GM12878 (cell line): ENCODE data around the gene ZNF626. TPM values are rescaled to one million over a fixed set of nuclear protein-coding genes. Genes with fewer than 3 reads are reported as not detected.
"Not testable (repeated sequence)": the region's sequence is repeated elsewhere in the genome, so short reads cannot be mapped to it uniquely, and the experiment has no call there.

Experiments used
- ATAC-seq: fragments of 200-7000 bp; cut with Tn5 transposase; 3 replicates; pipeline ENCODE4 v1.9.1; 2020; ENCODE audit warnings: mild to moderate bottlenecking, moderate library complexity
- BruUV-seq: library from RNA; stranded (reverse); fragments of 400-500 nt; replicated peaks from 2 replicates; lab custom pipeline; 2021; lab: Mats Ljungman, UMichigan
- CTCF ChIA-PET: fragments of 300-600 bp; sonication (Branson Sonifier 250); formaldehyde crosslinking; extraction: SDS; loops from one replicate; lab custom pipeline; 2021; ENCODE audit warnings: inconsistent platforms; lab: Yijun Ruan, JAX
- POLR2A ChIA-PET: fragments of 350-600 bp; formaldehyde crosslinking; extraction: SDS; loops from one replicate; lab custom pipeline; 2021; ENCODE audit warnings: inconsistent platforms; lab: Charles Lee
- RAD21 ChIA-PET: fragments of 300-600 bp; sonication (Branson Sonifier 250); formaldehyde crosslinking; loops from one replicate; lab custom pipeline; 2023; ENCODE audit warnings: antibody characterized with exemption; ENCODE audit not compliant: unreplicated experiment; lab: Charles Lee
- SMC1A ChIA-PET: fragments of 300-600 bp; sonication (Branson Sonifier 250); formaldehyde crosslinking; loops from one replicate; lab custom pipeline; 2023; ENCODE audit not compliant: unreplicated experiment, uncharacterized antibody; lab: Charles Lee
- DNase-seq: peaks from one replicate; pipeline ENCODE4 v3.0.0-alpha.2; 2011; ENCODE audit warnings: low read depth, low spot score
- FAIRE-seq: peaks from 3 replicates; lab custom pipeline; 2011; peaks lifted over from hg19 to GRCh38; lab: Jason Lieb, UNC
- H2AFZ ChIP-seq: 2 replicates; pipeline ENCODE4 v1.6.0; 2011; ENCODE audit warnings: low read depth, low read length, control low read depth; ENCODE audit not compliant: control insufficient read depth
- H3K27ac ChIP-seq: 2 replicates; pipeline ENCODE4 v1.5.1; 2011; ENCODE audit warnings: control low read depth; ENCODE audit not compliant: control insufficient read depth, insufficient read depth
- H3K27me3 ChIP-seq, 2 experiments: replicated peaks in 1 of 2; 2 replicates each; pipeline versions ENCODE4 v1.6.0 to v1.6.1; 2011; ENCODE audit warnings: low read length in 1 of 2; ENCODE audit not compliant: control insufficient read depth in 2 of 2, insufficient read depth in 2 of 2
- H3K36me3 ChIP-seq, 2 experiments: 2 replicates each; pipeline ENCODE4 v1.5.1; 2011; ENCODE audit warnings: low read length in 1 of 2; ENCODE audit not compliant: control insufficient read depth in 2 of 2, insufficient read depth in 2 of 2
- H3K4me1 ChIP-seq: 2 replicates; pipeline ENCODE4 v1.6.1; 2011; ENCODE audit warnings: mild to moderate bottlenecking, low read length, moderate library complexity, mixed read lengths; ENCODE audit not compliant: control insufficient read depth, insufficient read depth
- H3K4me2 ChIP-seq: 2 replicates; pipeline ENCODE4 v1.6.0; 2011; ENCODE audit warnings: control low read depth; ENCODE audit not compliant: control insufficient read depth, insufficient read depth
- H3K4me3 ChIP-seq: fragments of 200-600 bp; sonication (generic); 2 replicates; pipeline ENCODE4 v1.5.1; 2016
- H3K79me2 ChIP-seq: 2 replicates; pipeline ENCODE4 v1.6.0; 2011; ENCODE audit warnings: low read length; ENCODE audit not compliant: control insufficient read depth, insufficient read depth
- H3K9ac ChIP-seq: 2 replicates; pipeline ENCODE4 v1.8.0; 2011; ENCODE audit warnings: low read length, control low read depth, mixed read lengths; ENCODE audit not compliant: control insufficient read depth, insufficient read depth
- H3K9me3 ChIP-seq: replicated peaks from 3 replicates; pipeline ENCODE4 v1.5.1; 2011; ENCODE audit warnings: mild to moderate bottlenecking, low read length; ENCODE audit not compliant: control insufficient read depth, insufficient read depth
- H4K20me1 ChIP-seq: 2 replicates; pipeline ENCODE4 v1.6.0; 2011; ENCODE audit not compliant: control insufficient read depth, insufficient read depth
- NR2C1 ChIP-seq: fragments of 450-650 bp; IDR thresholded peaks from 2 replicates; pipeline ENCODE4 v1.6.1; 2017; ENCODE audit warnings: antibody characterized with exemption, mild to moderate bottlenecking, moderate library complexity
- SIX5 ChIP-seq: IDR thresholded peaks from 2 replicates; pipeline ENCODE4 v1.6.1; 2011; ENCODE audit warnings: mild to moderate bottlenecking, low read depth, low read length, moderate library complexity; ENCODE audit not compliant: severe bottlenecking
- WGBS: methylation state at CpG from one replicate; pipeline ENCODE4 v1.1.6; 2016; ENCODE audit warnings: low lambda C conversion rate; ENCODE audit not compliant: insufficient replicate concordance, insufficient coverage; ENCODE audit errors: missing lambda C conversion rate; 5-methylcytosine and 5-hydroxymethylcytosine counted together
- in situ Hi-C: fragments of 300-500 bp; cut with MboI; formaldehyde crosslinking; loops from 9 replicates; pipeline ENCODE4 v1.14.3; 2018; ENCODE audit warnings: mixed read lengths
- intact Hi-C: fragments of 100-400 bp; cut with micrococcal nuclease; formaldehyde crosslinking; loops from one replicate; pipeline ENCODE4 v1.14.2; 2022; ENCODE audit not compliant: unreplicated experiment
- polyA plus RNA-seq, 11 experiments: library from polyadenylated mRNA; depleted of rRNA in 4 of 11; unstranded in 6 of 11; stranded (reverse) in 5 of 11; fragments of >200 nt; fragmentation: Nextera tagmentation in 4 of 11; fragmentation: Illumina TruSeq in 1 of 11; extraction: Ambion mirVana in 4 of 11; extraction: Trizol in 1 of 11; gene quantifications; 1 replicate in 1 of 11; 2 replicates in 10 of 11; pipeline versions ENCODE4 v1.2.1 to v1.2.3, GENCODE V29; 2011 to 2016; ENCODE audit warnings: inconsistent platforms in 2 of 11, missing spikeins in 2 of 11, low read depth in 1 of 11
- total RNA-seq, 4 experiments: library from RNA; depleted of rRNA in 3 of 4; stranded (reverse); fragments of >200 nt in 3 of 4; fragmentation: Illumina TruSeq in 1 of 4; extraction: Trizol in 1 of 4; gene quantifications; 2 replicates each; pipeline versions ENCODE4 v1.2.1 to v1.2.3, GENCODE V29; 2013 to 2021

ZNF626 gene
- total and polyA plus RNA-seq, 10 of the 15 experiments (the other 5 are each of a cell fraction or from before 2014, with no cell fraction given), result 1.2 to 3.7 (median 1.9) TPM

GRCh38 chr19:20616071-20616470 is 45.3 kb downstream of the ZNF626 start:
- DNase-seq (no peak), ATAC-seq (no peak), FAIRE-seq (no peak)
- in situ Hi-C loops (loop anchor here (5.0 kb wide), 1 partner anchor 86 kb away; no protein-coding TSS in a partner anchor), intact Hi-C loops (no loop called here)
- no peaks in the 10 kb centered on the region for H3K36me3 ChIP-seq
- no peak overlapping the region for H3K27ac ChIP-seq
- H3K27me3 ChIP-seq, result no peaks in the 10 kb centered on the region
- H3K4me2 ChIP-seq, result no peak overlapping the region
- BruUV-seq, result no TSS peak
- H3K79me2 ChIP-seq, result no peaks in the 10 kb centered on the region
- no peaks in the 10 kb centered on the region; the same call in 2 of the 3 replicates for H3K9me3 ChIP-seq
- H4K20me1 ChIP-seq, result no peaks in the 10 kb centered on the region
- ChIA-PET RAD21 (no interaction called here), CTCF (interaction anchor here (0.5 kb wide), 1 partner anchor 462 kb away, joined by 3 read pairs; no protein-coding TSS in a partner anchor), POLR2A (no interaction called here), SMC1A (no interaction called here)
- H3K4me3 ChIP-seq, result no peak overlapping the region
- WGBS, result 25% methylated on average over 2 of the region's 2 CpGs
- H3K4me1 ChIP-seq, result no peaks in the 10 kb centered on the region
- TF ChIP-seq SIX5 (no peak), NR2C1 (no peak)
- H2AFZ ChIP-seq, result no peak overlapping the region
- no peak overlapping the region for H3K9ac ChIP-seq

GRCh38 chr19:20614971-20615370 is 46.4 kb downstream of the ZNF626 start:
- H2AFZ ChIP-seq, ATAC-seq, BruUV-seq, SMC1A ChIA-PET, DNase-seq, H3K4me1 ChIP-seq, RAD21 ChIA-PET, POLR2A ChIA-PET, H3K27me3 ChIP-seq, intact Hi-C loops, H3K9me3 ChIP-seq, H3K36me3 ChIP-seq, FAIRE-seq, H4K20me1 ChIP-seq, CTCF ChIA-PET, H3K27ac ChIP-seq, H3K4me2 ChIP-seq, H3K9ac ChIP-seq, H3K4me3 ChIP-seq, H3K79me2 ChIP-seq: not testable (repeated sequence)
- in situ Hi-C loops, result loop anchor here (5.0 kb wide), 1 partner anchor 87 kb away; no protein-coding TSS in a partner anchor
- 28% methylated on average over 4 of the region's 4 CpGs for WGBS
